Measurements from ENCODE around the gene BMF. TPM values are rescaled to one million over a fixed set of nuclear protein-coding genes. Genes with fewer than 3 reads are reported as not detected.

Gene BMF
- total and polyA plus RNA-seq, 5 donors from 2014 or later = 0.86 to 8.2 (median 1.3) TPM

- H3K27me3 ChIP-seq (ENCODE audit: control insufficient read depth, insufficient read depth, low read length) = no peaks in the 10 kb centered on the region
- H3K36me3 Mint-ChIP-seq = no peaks in the 10 kb centered on the region
- H3K4me1 Mint-ChIP-seq = peaks cover 3 to 17% (median 5%) of the 10 kb centered on the region in 4 donors
- no peaks in the 10 kb centered on the region for H3K4me1 ChIP-seq (ENCODE audit: control insufficient read depth, insufficient read depth, low read length, poor library complexity, severe bottlenecking)
- no peak overlapping the region for H3K27ac ChIP-seq (ENCODE audit: insufficient read depth, low read length, poor library complexity, severe bottlenecking)
- H3K27ac Mint-ChIP-seq = no peak overlapping the region
- H3K4me3 Mint-ChIP-seq = no peak overlapping the region
- ATAC-seq (ENCODE audit: low read depth in 2 of 2) = peak; percentile 10 to 37
- no peak overlapping the region for H3K4me3 ChIP-seq (ENCODE audit: low read depth, low read length)
- no peak for DNase-seq
- H3K9me3 ChIP-seq (ENCODE audit: control insufficient read depth in 2 of 2, low read length in 2 of 2) = no peaks in the 10 kb centered on the region
- no peaks in the 10 kb centered on the region for H3K9me3 Mint-ChIP-seq
- no peaks in the 10 kb centered on the region for H3K36me3 ChIP-seq (ENCODE audit: control insufficient read depth, insufficient read depth, low read length)
- H3K27me3 Mint-ChIP-seq = peaks cover 9% of the 10 kb centered on the region
Observed at GRCh38 chr15:40069178-40070165, 39.2 kb downstream of the BMF start.

- Histone ChIP-seq H3K27ac (ENCODE audit: insufficient read depth, low read length, poor library complexity, severe bottlenecking) (no peak overlapping the region), H3K9me3 (ENCODE audit: control insufficient read depth in 2 of 2, low read length in 2 of 2) (no peaks in the 10 kb centered on the region), H3K4me1 (ENCODE audit: control insufficient read depth, insufficient read depth, low read length, poor library complexity, severe bottlenecking) (no peaks in the 10 kb centered on the region), H3K27me3 (ENCODE audit: control insufficient read depth, insufficient read depth, low read length) (no peaks in the 10 kb centered on the region), H3K4me3 (ENCODE audit: low read depth, low read length) (no peak overlapping the region), H3K36me3 (ENCODE audit: control insufficient read depth, insufficient read depth, low read length) (no peaks in the 10 kb centered on the region)
- no peaks in the 10 kb centered on the region for H3K36me3 Mint-ChIP-seq
- H3K9me3 Mint-ChIP-seq = no peaks in the 10 kb centered on the region
- H3K4me3 Mint-ChIP-seq = no peak overlapping the region
- no peaks in the 10 kb centered on the region for H3K27me3 Mint-ChIP-seq
- H3K27ac Mint-ChIP-seq = no peak overlapping the region
- DNase-seq (no peak), ATAC-seq (ENCODE audit: low read depth in 2 of 2) (no peak)
- H3K4me1 Mint-ChIP-seq = peaks cover 5 to 16% (median 7%) of the 10 kb centered on the region in 4 donors
Observed at GRCh38 chr15:40067921-40068624, 40.6 kb downstream of the BMF start.

GRCh38 chr15:40066589-40066988 is 42.1 kb downstream of the BMF start:
- Mint-ChIP-seq H3K27ac (no peak overlapping the region), H3K4me3 (no peak overlapping the region), H3K9me3 (no peaks in the 10 kb centered on the region), H3K4me1 (peaks cover 5 to 16% (median 7%) of the 10 kb centered on the region in 4 donors), H3K36me3 (no peaks in the 10 kb centered on the region), H3K27me3 (no peaks in the 10 kb centered on the region)
- Histone ChIP-seq H3K4me1 (ENCODE audit: control insufficient read depth, insufficient read depth, low read length, poor library complexity, severe bottlenecking) (no peaks in the 10 kb centered on the region), H3K4me3 (ENCODE audit: low read depth, low read length) (no peak overlapping the region), H3K9me3 (ENCODE audit: control insufficient read depth in 2 of 2, low read length in 2 of 2) (no peaks in the 10 kb centered on the region), H3K27me3 (ENCODE audit: control insufficient read depth, insufficient read depth, low read length) (no peaks in the 10 kb centered on the region), H3K27ac (ENCODE audit: insufficient read depth, low read length, poor library complexity, severe bottlenecking) (no peak overlapping the region), H3K36me3 (ENCODE audit: control insufficient read depth, insufficient read depth, low read length) (no peaks in the 10 kb centered on the region)
- ATAC-seq (ENCODE audit: low read depth in 2 of 2) (no peak), DNase-seq (no peak)

GRCh38 chr15:40065166-40065565 is 43.5 kb downstream of the BMF start:
- Histone ChIP-seq H3K4me3 (ENCODE audit: low read depth, low read length) (no peak overlapping the region), H3K9me3 (ENCODE audit: control insufficient read depth in 2 of 2, low read length in 2 of 2) (no peaks in the 10 kb centered on the region), H3K27ac (ENCODE audit: insufficient read depth, low read length, poor library complexity, severe bottlenecking) (no peak overlapping the region), H3K27me3 (ENCODE audit: control insufficient read depth, insufficient read depth, low read length) (no peaks in the 10 kb centered on the region), H3K4me1 (ENCODE audit: control insufficient read depth, insufficient read depth, low read length, poor library complexity, severe bottlenecking) (no peaks in the 10 kb centered on the region), H3K36me3 (ENCODE audit: control insufficient read depth, insufficient read depth, low read length) (no peaks in the 10 kb centered on the region)
- Mint-ChIP-seq H3K27ac (no peak overlapping the region), H3K36me3 (no peaks in the 10 kb centered on the region), H3K27me3 (no peaks in the 10 kb centered on the region), H3K9me3 (peaks cover 0 to 2% (median 0%) of the 10 kb centered on the region in 7 donors), H3K4me3 (no peak overlapping the region), H3K4me1 (peaks cover 5 to 19% (median 7%) of the 10 kb centered on the region in 4 donors)
- ATAC-seq (ENCODE audit: low read depth in 2 of 2) (no peak), DNase-seq (no peak)

GRCh38 chr15:40064231-40064894 is 44.3 kb downstream of the BMF start:
- Histone ChIP-seq H3K4me1 (ENCODE audit: control insufficient read depth, insufficient read depth, low read length, poor library complexity, severe bottlenecking) (no peaks in the 10 kb centered on the region), H3K4me3 (ENCODE audit: low read depth, low read length) (no peak overlapping the region)

GRCh38 chr15:40063563-40064011 is 45.1 kb downstream of the BMF start:
- peaks cover 2% of the 10 kb centered on the region for H3K36me3 Mint-ChIP-seq
- H3K27me3 Mint-ChIP-seq = no peaks in the 10 kb centered on the region
- peak overlapping the region in 1 of 3 donors; percentile 32 for H3K27ac Mint-ChIP-seq
- peaks cover 6 to 21% (median 8%) of the 10 kb centered on the region in 4 donors for H3K4me1 Mint-ChIP-seq
- peaks cover 0 to 2% (median 0%) of the 10 kb centered on the region in 7 donors for H3K9me3 Mint-ChIP-seq
- no peak for ATAC-seq (ENCODE audit: low read depth in 2 of 2)
- Histone ChIP-seq H3K4me1 (ENCODE audit: control insufficient read depth, insufficient read depth, low read length, poor library complexity, severe bottlenecking) (no peaks in the 10 kb centered on the region), H3K9me3 (ENCODE audit: control insufficient read depth in 2 of 2, low read length in 2 of 2) (no peaks in the 10 kb centered on the region), H3K36me3 (ENCODE audit: control insufficient read depth, insufficient read depth, low read length) (no peaks in the 10 kb centered on the region), H3K4me3 (ENCODE audit: low read depth, low read length) (no peak overlapping the region), H3K27ac (ENCODE audit: insufficient read depth, low read length, poor library complexity, severe bottlenecking) (no peak overlapping the region), H3K27me3 (ENCODE audit: control insufficient read depth, insufficient read depth, low read length) (no peaks in the 10 kb centered on the region)
- no peak for DNase-seq
- H3K4me3 Mint-ChIP-seq = no peak overlapping the region

More at GRCh38 chr15:40064231-40064894, 44.3 kb downstream of the BMF start:
- no peak for ATAC-seq (ENCODE audit: low read depth in 2 of 2)
- Mint-ChIP-seq H3K4me3 (no peak overlapping the region), H3K27ac (peak overlapping the region; percentile 32 to 69 (median 56)), H3K27me3 (no peaks in the 10 kb centered on the region), H3K9me3 (peaks cover 0 to 2% (median 0%) of the 10 kb centered on the region in 7 donors), H3K4me1 (peaks cover 5 to 19% (median 7%) of the 10 kb centered on the region in 4 donors), H3K36me3 (no peaks in the 10 kb centered on the region)
- Histone ChIP-seq H3K27ac (ENCODE audit: insufficient read depth, low read length, poor library complexity, severe bottlenecking) (no peak overlapping the region), H3K9me3 (ENCODE audit: control insufficient read depth in 2 of 2, low read length in 2 of 2) (no peaks in the 10 kb centered on the region), H3K27me3 (ENCODE audit: control insufficient read depth, insufficient read depth, low read length) (no peaks in the 10 kb centered on the region), H3K36me3 (ENCODE audit: control insufficient read depth, insufficient read depth, low read length) (no peaks in the 10 kb centered on the region)
- no peak for DNase-seq

- H3K27me3 ChIP-seq (ENCODE audit: control insufficient read depth, insufficient read depth, low read length) = no peaks in the 10 kb centered on the region
- no peaks in the 10 kb centered on the region for H3K36me3 ChIP-seq (ENCODE audit: control insufficient read depth, insufficient read depth, low read length)
- Mint-ChIP-seq H3K9me3 (peaks cover 0 to 2% (median 0%) of the 10 kb centered on the region in 7 donors), H3K36me3 (peaks cover 6% of the 10 kb centered on the region), H3K27me3 (no peaks in the 10 kb centered on the region), H3K27ac (no peak overlapping the region), H3K4me3 (no peak overlapping the region), H3K4me1 (peaks cover 8 to 27% (median 12%) of the 10 kb centered on the region in 4 donors)
- H3K4me3 ChIP-seq (ENCODE audit: low read depth, low read length) = no peak overlapping the region
- no peaks in the 10 kb centered on the region for H3K4me1 ChIP-seq (ENCODE audit: control insufficient read depth, insufficient read depth, low read length, poor library complexity, severe bottlenecking)
- H3K9me3 ChIP-seq (ENCODE audit: control insufficient read depth in 2 of 2, low read length in 2 of 2) = no peaks in the 10 kb centered on the region
- no peak overlapping the region for H3K27ac ChIP-seq (ENCODE audit: insufficient read depth, low read length, poor library complexity, severe bottlenecking)
- DNase-seq (no peak), ATAC-seq (ENCODE audit: low read depth in 2 of 2) (no peak)
Observed at GRCh38 chr15:40062816-40063562, 45.7 kb downstream of the BMF start.

Data from CD4-positive, CD25-positive, alpha-beta regulatory T cell (primary cell).